K562 (cell line): ENCODE measurements around the gene GCHFR. TPM values are rescaled to one million over a fixed set of nuclear protein-coding genes. Genes with fewer than 3 reads are reported as not detected.

ENCODE experiments used
- ATAC-seq: fragments of 200-7000 bp; cut with Tn5 transposase; 3 replicates; pipeline ENCODE4 v1.9.1; 2020; ENCODE audit warnings: moderate library complexity
- BruUV-seq: library from RNA; stranded (reverse); fragments of 400-500 nt; replicated peaks from 2 replicates; lab custom pipeline; 2021; lab: Mats Ljungman, UMichigan
- CTCF ChIA-PET: fragments of 300-600 bp; formaldehyde crosslinking; extraction: SDS; loops from one replicate; lab custom pipeline; 2021; ENCODE audit warnings: low intra/inter-chr PET ratio; lab: Yijun Ruan, JAX
- POLR2A ChIA-PET: fragments of 300-600, 350-650 bp; sonication (Branson Sonifier 250); formaldehyde crosslinking; extraction: SDS; loops from one replicate; lab custom pipeline; 2021; ENCODE audit warnings: antibody characterized with exemption, inconsistent platforms; lab: Yijun Ruan, JAX
- DNase-seq, 4 experiments: peaks; one replicate each; pipeline versions ENCODE4 v3.0.0 to v3.0.0-alpha.2; 2011 to 2018; ENCODE audit warnings: low spot score in 3 of 4, mixed read lengths in 3 of 4; ENCODE audit errors: extremely low read depth in 1 of 4
- FAIRE-seq: peaks from 2 replicates; lab custom pipeline; 2011; peaks lifted over from hg19 to GRCh38; lab: Jason Lieb, UNC
- H2AFZ ChIP-seq: 2 replicates; pipeline ENCODE4 v1.6.0; 2011; ENCODE audit warnings: low read depth, low read length, control low read depth, inconsistent platforms
- H3K27ac ChIP-seq: fragments of 200-600 bp; 3 replicates; pipeline ENCODE4 v1.8.0; 2011; ENCODE audit warnings: low read depth, mild to moderate bottlenecking, control low read depth, inconsistent platforms, low read length, moderate library complexity, mixed read lengths; ENCODE audit errors: extremely low read depth
- H3K27me3 ChIP-seq, 2 experiments: fragments of 300-600 bp in 1 of 2; 2 replicates in 1 of 2; 3 replicates in 1 of 2; pipeline versions ENCODE4 v1.6.0 to v1.8.0; 2011; ENCODE audit warnings: inconsistent platforms in 2 of 2, low read length in 2 of 2, mild to moderate bottlenecking in 1 of 2, mixed read lengths in 1 of 2, moderate library complexity in 1 of 2; ENCODE audit not compliant: control insufficient read depth in 2 of 2, insufficient read depth in 2 of 2
- H3K36me3 ChIP-seq: fragments of 300-600 bp; 3 replicates; pipeline ENCODE4 v1.8.0; 2011; ENCODE audit warnings: mild to moderate bottlenecking, low read length, inconsistent platforms; ENCODE audit not compliant: control insufficient read depth, insufficient read depth
- H3K4me1 ChIP-seq, 2 experiments: fragments of 200-600 bp in 1 of 2; replicated peaks in 1 of 2; 2 replicates in 1 of 2; 3 replicates in 1 of 2; pipeline versions ENCODE4 v1.5.1 to v1.8.0; 2011; ENCODE audit warnings: inconsistent platforms in 2 of 2, low read length in 2 of 2, mild to moderate bottlenecking in 1 of 2, mixed read lengths in 1 of 2, moderate library complexity in 1 of 2; ENCODE audit not compliant: control insufficient read depth in 2 of 2, insufficient read depth in 2 of 2
- H3K4me2 ChIP-seq: 2 replicates; pipeline ENCODE4 v1.6.1; 2011; ENCODE audit warnings: low read length, control low read depth, inconsistent platforms, mixed read lengths; ENCODE audit not compliant: insufficient read depth
- H3K4me3 ChIP-seq: fragments of 200-600 bp; sonication (generic), shearing (Covaris generic); 2 replicates; pipeline ENCODE4 v1.5.1; 2016; ENCODE audit warnings: control low read depth, inconsistent platforms
- H3K79me2 ChIP-seq: fragments of 200-600 bp; 3 replicates; pipeline ENCODE4 v1.8.0; 2011; ENCODE audit warnings: low read length, inconsistent platforms; ENCODE audit not compliant: control insufficient read depth, insufficient read depth
- H3K9ac ChIP-seq, 2 experiments: 2 replicates each; pipeline versions ENCODE4 v1.6.0 to v1.6.1; 2011; ENCODE audit warnings: low read depth in 2 of 2, low read length in 2 of 2, control low read depth in 1 of 2, inconsistent platforms in 1 of 2, mild to moderate bottlenecking in 1 of 2, mixed read lengths in 1 of 2; ENCODE audit not compliant: insufficient read depth in 1 of 2
- H3K9me1 ChIP-seq: one replicate; pipeline ENCODE4 v1.6.0; 2011; ENCODE audit warnings: inconsistent platforms, mild to moderate bottlenecking, low read length, moderate library complexity; ENCODE audit not compliant: control insufficient read depth, insufficient read depth
- H3K9me3 ChIP-seq: replicated peaks from 2 replicates; pipeline ENCODE4 v1.5.1; 2011; ENCODE audit warnings: low read depth, low read length, inconsistent platforms; ENCODE audit not compliant: control insufficient read depth, insufficient read depth
- H4K20me1 ChIP-seq: replicated peaks from 2 replicates; pipeline ENCODE4 v1.6.1; 2011; ENCODE audit warnings: low read length, inconsistent platforms, mixed read lengths; ENCODE audit not compliant: control insufficient read depth, insufficient read depth
- ATF3 ChIP-seq, 2 experiments: fragments of 450-650 bp in 1 of 2; sonication (generic) in 1 of 2; formaldehyde crosslinking in 1 of 2; IDR thresholded peaks in 1 of 2; conservative IDR thresholded peaks in 1 of 2; 2 replicates each; pipeline versions ENCODE4 v1.6.1 to v1.8.1; 2016 to 2023; ENCODE audit warnings: mild to moderate bottlenecking in 2 of 2, moderate library complexity in 2 of 2, inconsistent platforms in 1 of 2, missing genetic modification reagents in 1 of 2
- ATF7 ChIP-seq: fragments of 450-650 bp; IDR thresholded peaks from 2 replicates; pipeline ENCODE4 v1.7.1; 2014; ENCODE audit warnings: mild to moderate bottlenecking, moderate library complexity
- CBX1 ChIP-seq: sonication (generic); IDR thresholded peaks from 2 replicates; pipeline ENCODE4 v1.6.1; 2016; ENCODE audit warnings: antibody characterized with exemption, low read depth, mild to moderate bottlenecking
- CEBPG ChIP-seq, 3 experiments: fragments of 200-800 bp in 1 of 3; sonication (Bioruptor generic) in 1 of 3; sonication (generic) in 1 of 3; formaldehyde crosslinking in 1 of 3; IDR thresholded peaks in 2 of 3; conservative IDR thresholded peaks in 1 of 3; 2 replicates each; pipeline versions ENCODE4 v1.6.1 to v1.8.0; 2016 to 2022; ENCODE audit warnings: missing compliant biosample characterization in 2 of 3, missing genetic modification characterization in 2 of 3, mild to moderate bottlenecking in 1 of 3, missing genetic modification reagents in 1 of 3
- CTBP1 ChIP-seq: fragments of 450-650 bp; IDR thresholded peaks from 2 replicates; pipeline ENCODE4 v1.6.1; 2016; ENCODE audit warnings: borderline replicate concordance
- EP300 ChIP-seq: IDR thresholded peaks from 2 replicates; pipeline ENCODE4 v1.6.1; 2012; ENCODE audit warnings: low read length, improper control_type of control experiment
- EP400 ChIP-seq: fragments of 450-650 bp; IDR thresholded peaks from 2 replicates; pipeline ENCODE4 v1.6.1; 2017; ENCODE audit warnings: antibody characterized with exemption, mild to moderate bottlenecking, moderate library complexity
- PRPF4 ChIP-seq: fragments of 200-400 bp; formaldehyde crosslinking; IDR thresholded peaks from one replicate; pipeline ENCODE4 v1.6.1; 2017; ENCODE audit warnings: low read length, low read depth, mild to moderate bottlenecking; ENCODE audit not compliant: insufficient read depth, poor library complexity, severe bottlenecking
- RCOR1 ChIP-seq, 2 experiments: IDR thresholded peaks; 2 replicates each; pipeline ENCODE4 v1.6.1; 2012; ENCODE audit warnings: low read depth in 2 of 2, low read length in 2 of 2, borderline replicate concordance in 1 of 2, improper control_type of control experiment in 1 of 2
- VEZF1 ChIP-seq: fragments of 200-800 bp; sonication (Bioruptor generic); IDR thresholded peaks from 2 replicates; pipeline ENCODE4 v1.6.1; 2017; ENCODE audit warnings: missing genetic modification characterization, missing compliant biosample characterization
- ZFX ChIP-seq: sonication (generic); formaldehyde crosslinking; IDR thresholded peaks from 2 replicates; pipeline ENCODE4 v1.8.0; 2022; ENCODE audit warnings: mild to moderate bottlenecking, missing genetic modification reagents, moderate library complexity
- ZNF324 ChIP-seq: fragments of 250-450 bp; sonication (Bioruptor Pico); IDR thresholded peaks from 2 replicates; pipeline ENCODE4 v1.4.0; 2020; ENCODE audit warnings: mild to moderate bottlenecking
- ZNF586 ChIP-seq: fragments of 450-650 bp; formaldehyde crosslinking; conservative IDR thresholded peaks from 2 replicates; pipeline ENCODE4 v1.4.0; 2020; ENCODE audit warnings: mild to moderate bottlenecking, moderate library complexity
- ZNF780A ChIP-seq: fragments of 250-450 bp; sonication (Bioruptor Pico); IDR thresholded peaks from 2 replicates; pipeline ENCODE4 v1.5.0; 2021; ENCODE audit warnings: mild to moderate bottlenecking
- WGBS: fragments of 100-300 bp; shearing (Covaris generic); methylation state at CpG from one replicate; pipeline ENCODE4 v1.1.6; 2016; ENCODE audit warnings: low coverage, mixed read lengths; ENCODE audit not compliant: insufficient coverage; ENCODE audit errors: missing lambda C conversion rate; 5-methylcytosine and 5-hydroxymethylcytosine counted together
- in situ Hi-C: fragments of 300-500 bp; cut with MboI; formaldehyde crosslinking; loops from 4 replicates; pipeline ENCODE4 v1.15.0; 2018; ENCODE audit warnings: inconsistent platforms, mixed read lengths
- intact Hi-C: fragments of 100-400 bp; cut with micrococcal nuclease; formaldehyde crosslinking; loops from 2 replicates; pipeline ENCODE4 v1.14.2; 2022
- polyA plus RNA-seq, 8 experiments: library from polyadenylated mRNA; depleted of rRNA in 4 of 8; stranded (reverse) in 5 of 8; unstranded in 3 of 8; fragments of >200 nt; fragmentation: Nextera tagmentation in 2 of 8; fragmentation: Illumina TruSeq in 1 of 8; extraction: Ambion mirVana in 2 of 8; extraction: Trizol in 1 of 8; gene quantifications; 2 replicates each; pipeline versions ENCODE4 v1.2.1 to v1.2.3, GENCODE V29; 2011 to 2014; ENCODE audit warnings: inconsistent platforms in 1 of 8, missing spikeins in 1 of 8
- total RNA-seq, 7 experiments: library from RNA; depleted of rRNA in 6 of 7; stranded (reverse); fragments of >200 nt in 6 of 7; fragmentation: Illumina TruSeq in 2 of 7; extraction: Trizol in 2 of 7; gene quantifications; 2 replicates each; pipeline versions ENCODE4 v1.2.1 to v1.2.3, GENCODE V29; 2011 to 2021; ENCODE audit warnings: low replicate concordance in 1 of 7
- TF ChIP-seq, protein P1 (sequence below): fragments of 450-650 bp; formaldehyde crosslinking; conservative IDR thresholded peaks from 2 replicates; pipeline ENCODE4 v1.4.0; 2022; ENCODE audit warnings: mild to moderate bottlenecking, missing genetic modification characterization
- TF ChIP-seq, protein P2 (sequence below): fragments of 450-650 bp; IDR thresholded peaks from 2 replicates; pipeline ENCODE4 v1.6.1; 2016

The GCHFR gene
- total and polyA plus RNA-seq, 9 of the 15 experiments (the other 6 are each of a cell fraction or from before 2014, with no cell fraction given) = 8.7 to 83.5 (median 20.8) TPM

GRCh38 chr15:40746916-40747418 lies 16.9 kb upstream of the GCHFR start:
- Histone ChIP-seq H3K27me3 (no peaks in the 10 kb centered on the region), H3K9me1 (no peaks in the 10 kb centered on the region), H3K36me3 (peaks cover 89% of the 10 kb centered on the region), H2AFZ (no peak overlapping the region), H3K79me2 (peaks cover 51% of the 10 kb centered on the region), H3K9me3 (no peaks in the 10 kb centered on the region), H3K27ac (peak overlapping the region; percentile 45; the same call in 2 of the 3 replicates), H3K4me2 (no peak overlapping the region), H3K4me3 (no peak overlapping the region), H3K9ac (peak overlapping the region in 1 of 2 experiments; percentile 60; a peak in 1 of 4 replicates), H4K20me1 (peaks cover 8% of the 10 kb centered on the region; the same call in 1 of the 2 replicates), H3K4me1 (peaks cover 51 to 52% of the 10 kb centered on the region in 2 experiments)
- DNase-seq (peak in 1 of 4 experiments; percentile 16), FAIRE-seq (no peak), ATAC-seq (peak; percentile 72)
- intact Hi-C loops = loop anchor here (2.0 kb wide), 2 partner anchors 36 to 148 kb away; partner anchors contain the start of gene VPS18
- POLR2A ChIA-PET = interaction anchor here (0.5 to 3.0 kb wide), 10 partner anchors 8 to 178 kb away, joined by 3 to 9 read pairs (median 4); partner anchors contain the start of genes RAD51 and RPUSD2
- 47% methylated on average over 2 of the region's 3 CpGs for WGBS
- in situ Hi-C loops = no loop called here
- no TSS peak for BruUV-seq
- CTCF ChIA-PET = interaction anchor here (0.6 to 1.3 kb wide), 3 partner anchors 35 to 158 kb away, joined by 3 to 5 read pairs (median 5); no protein-coding TSS in a partner anchor
- TF ChIP-seq PRPF4 = no peak
- TF ChIP-seq ZNF586 (CRISPR knock-in tag) = no peak
- peak; percentile 27; the same call in 1 of the 2 replicates for TF ChIP-seq EP400
- peak; percentile 34; the same call in 1 of the 2 replicates for TF ChIP-seq ZFX
- peak; percentile 87 for TF ChIP-seq ATF7
- peak in 1 of 2 experiments; percentile 90; a peak in 2 of 4 replicates for TF ChIP-seq RCOR1 (IDR thresholded peaks at IDR 0.05; ENCODE audit: borderline replicate concordance in 1 of 2, low read depth in 2 of 2, low read length in 2 of 2)
- no peak for TF ChIP-seq CBX1
- TF ChIP-seq EP300 = peak; percentile 9; the same call in 1 of the 2 replicates
- peak; percentile 97 for TF ChIP-seq ATF3 (IDR thresholded peaks at IDR 0.05)
- TF ChIP-seq ATF3 (CRISPR knock-in tag; conservative IDR thresholded peaks at IDR 0.05) = no peak
- TF ChIP-seq, protein P1, sequence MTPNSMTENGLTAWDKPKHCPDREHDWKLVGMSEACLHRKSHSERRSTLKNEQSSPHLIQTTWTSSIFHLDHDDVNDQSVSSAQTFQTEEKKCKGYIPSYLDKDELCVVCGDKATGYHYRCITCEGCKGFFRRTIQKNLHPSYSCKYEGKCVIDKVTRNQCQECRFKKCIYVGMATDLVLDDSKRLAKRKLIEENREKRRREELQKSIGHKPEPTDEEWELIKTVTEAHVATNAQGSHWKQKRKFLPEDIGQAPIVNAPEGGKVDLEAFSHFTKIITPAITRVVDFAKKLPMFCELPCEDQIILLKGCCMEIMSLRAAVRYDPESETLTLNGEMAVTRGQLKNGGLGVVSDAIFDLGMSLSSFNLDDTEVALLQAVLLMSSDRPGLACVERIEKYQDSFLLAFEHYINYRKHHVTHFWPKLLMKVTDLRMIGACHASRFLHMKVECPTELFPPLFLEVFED (CRISPR knock-in tag) = no peak
- no peak for TF ChIP-seq ZNF324 (CRISPR knock-in tag)
- no peak for TF ChIP-seq ZNF780A (CRISPR knock-in tag)
- TF ChIP-seq CEBPG (CRISPR knock-in tag; IDR thresholded peaks at IDR 0.05) = peak; percentile 95
- peak; percentile 96 to 97 for TF ChIP-seq CEBPG (tag; conservative IDR thresholded peaks at IDR 0.05 in 1 of 2, IDR thresholded peaks at IDR 0.05 in 1 of 2)
- peak; percentile 78 for TF ChIP-seq VEZF1
- TF ChIP-seq, protein P2, sequence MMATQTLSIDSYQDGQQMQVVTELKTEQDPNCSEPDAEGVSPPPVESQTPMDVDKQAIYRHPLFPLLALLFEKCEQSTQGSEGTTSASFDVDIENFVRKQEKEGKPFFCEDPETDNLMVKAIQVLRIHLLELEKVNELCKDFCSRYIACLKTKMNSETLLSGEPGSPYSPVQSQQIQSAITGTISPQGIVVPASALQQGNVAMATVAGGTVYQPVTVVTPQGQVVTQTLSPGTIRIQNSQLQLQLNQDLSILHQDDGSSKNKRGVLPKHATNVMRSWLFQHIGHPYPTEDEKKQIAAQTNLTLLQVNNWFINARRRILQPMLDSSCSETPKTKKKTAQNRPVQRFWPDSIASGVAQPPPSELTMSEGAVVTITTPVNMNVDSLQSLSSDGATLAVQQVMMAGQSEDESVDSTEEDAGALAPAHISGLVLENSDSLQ = peak; percentile 43; the same call in 1 of the 2 replicates
- peak; percentile 71; the same call in 1 of the 2 replicates for TF ChIP-seq CTBP1
